ENCODE data around the gene ZDHHC8. TPM values are rescaled to one million over a fixed set of nuclear protein-coding genes. Genes with fewer than 3 reads are reported as not detected.

Gene ZDHHC8
- total and polyA plus RNA-seq, 8 donors = 20.0 to 51.8 (median 27.8) TPM

DNA sequence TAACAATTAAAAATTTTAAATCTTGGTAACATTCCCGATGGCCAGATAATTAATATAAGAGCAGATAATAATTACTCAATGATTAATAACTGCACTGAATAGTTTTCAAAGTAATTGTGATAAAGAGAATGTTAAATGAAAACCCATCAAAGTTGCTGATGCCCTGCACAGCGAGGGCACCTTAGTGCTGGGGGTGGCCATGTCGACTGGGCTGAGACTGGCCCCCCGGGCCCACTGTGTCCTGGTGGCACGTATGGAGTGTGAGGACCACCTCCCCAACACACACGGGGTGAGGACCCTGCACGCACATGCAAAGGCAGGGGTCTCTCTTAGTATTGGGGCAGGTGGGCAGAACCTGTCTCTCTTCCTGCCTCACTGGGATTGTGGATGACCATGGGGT is 34.3 kb downstream of the ZDHHC8 start:
- H3K36me3 ChIP-seq = no peaks in the 10 kb centered on the region
- H3K27ac ChIP-seq = no peak overlapping the region
- intact Hi-C loops (cut with DNase I) = no loop called here
- FAIRE-seq (no peak), ATAC-seq (no peak), DNase-seq (no peak)
- no peaks in the 10 kb centered on the region for H3K4me1 ChIP-seq
- H3K27me3 ChIP-seq = no peaks in the 10 kb centered on the region
- no peaks in the 10 kb centered on the region for H3K9me3 ChIP-seq
- H3K4me3 ChIP-seq = no peak overlapping the region
- no peak for TF ChIP-seq CTCF (IDR thresholded peaks at IDR 0.05)
- WGBS, 2 donors = 60 to 75% methylated on average over 7 of the region's 7 CpGs

GRCh38 chr22:20166703-20167102 is 35.1 kb downstream of the ZDHHC8 start:
- no peak for TF ChIP-seq CTCF (IDR thresholded peaks at IDR 0.05)
- H3K27ac ChIP-seq = no peak overlapping the region
- intact Hi-C loops (cut with DNase I) = no loop called here
- no peaks in the 10 kb centered on the region for H3K9me3 ChIP-seq
- no peaks in the 10 kb centered on the region for H3K4me1 ChIP-seq
- DNase-seq (no peak), ATAC-seq (no peak), FAIRE-seq (no peak)
- no peaks in the 10 kb centered on the region for H3K27me3 ChIP-seq
- H3K36me3 ChIP-seq = no peaks in the 10 kb centered on the region
- WGBS, 2 donors = 78 to 86% methylated on average over 9 of the region's 9 CpGs
- no peak overlapping the region for H3K4me3 ChIP-seq

DNA sequence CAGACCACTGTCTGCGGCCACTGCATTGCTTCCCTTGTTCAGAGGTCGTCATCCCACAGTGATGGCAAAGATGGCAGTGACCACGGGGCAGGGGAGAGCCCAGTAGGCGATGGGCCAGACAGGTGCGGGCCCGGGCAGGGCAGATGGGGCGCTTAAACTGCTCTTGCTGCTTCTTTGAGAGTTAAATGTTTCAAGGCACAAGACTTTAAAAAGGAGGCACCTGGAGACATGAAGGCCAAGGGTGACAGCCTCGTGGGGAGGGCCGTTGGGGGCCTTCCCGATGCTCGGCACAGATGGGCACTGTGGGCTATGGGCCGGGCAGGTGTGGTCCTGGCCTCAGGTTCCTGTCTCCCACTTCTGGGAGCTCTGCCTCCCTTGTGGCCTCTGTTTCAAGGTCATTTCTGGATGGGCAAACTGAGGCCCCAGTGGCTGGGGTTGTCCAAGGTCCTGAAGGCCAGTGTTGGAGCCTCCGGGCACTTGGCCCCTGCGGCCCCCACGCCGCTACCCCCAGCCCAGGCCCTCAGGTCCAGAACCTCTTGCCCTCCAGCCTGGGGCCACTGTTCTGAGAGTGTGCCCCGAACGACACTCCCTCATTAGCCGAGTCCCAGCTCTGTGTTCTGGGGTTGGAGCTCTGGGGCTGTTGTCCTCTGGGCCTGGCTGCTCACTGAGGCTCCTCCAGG is 36.2 kb downstream of the ZDHHC8 start:
- Histone ChIP-seq H3K4me3 (no peak overlapping the region), H3K27ac (no peak overlapping the region), H3K36me3 (no peaks in the 10 kb centered on the region), H3K4me1 (no peaks in the 10 kb centered on the region), H3K9me3 (no peaks in the 10 kb centered on the region), H3K27me3 (no peaks in the 10 kb centered on the region)
- intact Hi-C loops (cut with DNase I) = no loop called here
- DNase-seq (no peak), FAIRE-seq (no peak), ATAC-seq (no peak)
- 79 to 88% methylated on average over 18 to 19 of the region's 19 CpGs for WGBS, 2 donors
- TF ChIP-seq CTCF (IDR thresholded peaks at IDR 0.05) = no peak

DNA sequence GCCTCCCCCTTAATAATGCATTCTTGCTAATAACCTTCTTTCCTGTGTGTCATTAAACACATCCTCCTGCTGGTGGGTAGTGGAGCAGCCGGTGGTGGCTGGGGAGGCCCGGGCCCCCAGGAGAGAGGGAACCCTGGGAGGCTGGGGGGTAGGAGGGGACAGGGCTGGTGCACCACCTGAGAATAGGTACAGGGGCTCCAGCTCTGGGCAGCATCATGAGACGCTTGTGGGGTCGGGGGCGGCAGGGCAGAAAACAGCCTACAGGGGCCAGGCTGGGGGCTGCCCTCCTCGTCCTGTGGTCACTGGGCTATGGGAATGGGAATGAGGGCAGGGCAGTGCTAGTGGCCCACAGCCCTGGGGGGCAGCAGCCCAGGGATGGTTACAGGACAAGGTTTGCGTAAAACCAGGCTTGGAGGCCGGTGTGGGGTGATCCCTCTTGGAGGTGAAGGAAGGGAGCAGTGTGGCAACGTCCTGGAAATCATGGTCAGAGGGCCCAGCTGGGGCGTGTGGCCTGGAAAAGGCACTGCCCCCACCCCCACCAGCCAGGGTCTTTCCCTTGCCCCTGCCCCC is 37.7 kb downstream of the ZDHHC8 start:
- DNase-seq (no peak), ATAC-seq (no peak), FAIRE-seq (no peak)
- H3K36me3 ChIP-seq = no peaks in the 10 kb centered on the region
- no peak overlapping the region for H3K4me3 ChIP-seq
- 73 to 78% methylated on average over 10 of the region's 10 CpGs for WGBS, 2 donors
- no peaks in the 10 kb centered on the region for H3K9me3 ChIP-seq
- H3K27me3 ChIP-seq = no peaks in the 10 kb centered on the region
- intact Hi-C loops (cut with DNase I) = no loop called here
- no peaks in the 10 kb centered on the region for H3K4me1 ChIP-seq
- TF ChIP-seq CTCF (IDR thresholded peaks at IDR 0.05) = no peak
- H3K27ac ChIP-seq = no peak overlapping the region

DNA sequence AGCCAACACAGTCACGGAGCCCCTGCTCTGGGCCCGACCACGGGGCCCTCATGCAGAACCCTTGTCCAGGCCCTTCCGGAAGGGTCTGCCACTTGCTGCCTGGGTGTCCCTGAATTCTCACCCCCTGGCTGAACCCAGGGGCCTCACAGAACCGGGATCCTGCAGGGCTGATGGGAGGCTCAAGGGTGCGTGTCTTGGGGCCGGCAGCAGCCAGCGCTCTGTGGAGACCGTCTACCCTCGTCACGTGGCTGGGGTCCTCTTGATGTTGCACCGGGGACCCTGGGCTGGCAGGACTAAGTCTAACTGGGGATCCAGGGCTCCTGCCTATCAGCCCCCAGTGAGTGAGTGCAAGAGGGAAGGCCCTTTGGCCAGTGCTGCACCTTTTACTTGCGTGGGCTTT is 38.6 kb downstream of the ZDHHC8 start:
- ATAC-seq (no peak), FAIRE-seq (no peak), DNase-seq (no peak)
- H3K27ac ChIP-seq = no peak overlapping the region
- no peaks in the 10 kb centered on the region for H3K27me3 ChIP-seq
- no peaks in the 10 kb centered on the region for H3K36me3 ChIP-seq
- H3K4me3 ChIP-seq = no peak overlapping the region
- intact Hi-C loops (cut with DNase I) = no loop called here
- no peak for TF ChIP-seq CTCF (IDR thresholded peaks at IDR 0.05)
- WGBS, 2 donors = 82 to 91% methylated on average over 13 of the region's 13 CpGs
- no peaks in the 10 kb centered on the region for H3K4me1 ChIP-seq
- H3K9me3 ChIP-seq = no peaks in the 10 kb centered on the region

Measured in pancreas (tissue), 10 donors.